SK-N-SH (cell line): ENCODE data around the gene DSG4. TPM values are rescaled to one million over a fixed set of nuclear protein-coding genes. Genes with fewer than 3 reads are reported as not detected.

ENCODE experiments used
- CTCF ChIA-PET: fragments of 300-600, 350-600 bp; formaldehyde crosslinking; extraction: SDS; loops from one replicate; lab custom pipeline; 2021; lab: Yijun Ruan, JAX
- POLR2A ChIA-PET: fragments of 350-600 bp; sonication (Branson Sonifier 250); formaldehyde crosslinking; extraction: SDS; loops from one replicate; lab custom pipeline; 2020; ENCODE audit warnings: antibody characterized with exemption, inconsistent platforms; lab: Yijun Ruan, JAX
- DNase-seq: peaks from one replicate; pipeline ENCODE4 v3.0.0; 2012
- H2AFZ ChIP-seq: fragments of 200-600 bp; sonication (generic); 2 replicates; pipeline ENCODE4 v1.8.1; 2016; ENCODE audit warnings: antibody characterized with exemption, mild to moderate bottlenecking, low read depth
- H3F3A ChIP-seq: fragments of 200-600 bp; sonication (generic); replicated peaks from 2 replicates; pipeline ENCODE3; 2016; ENCODE audit warnings: antibody characterized with exemption, mild to moderate bottlenecking; ENCODE audit not compliant: insufficient read depth
- H3K27ac ChIP-seq, 2 experiments: fragments of 200-500 bp in 1 of 2; fragments of 200-600 bp in 1 of 2; sonication (Bioruptor generic) in 1 of 2; sonication (generic), shearing (Covaris generic) in 1 of 2; 2 replicates each; pipeline versions ENCODE4 v1.5.1 to v1.6.1; 2014 to 2016; ENCODE audit warnings: low read depth in 2 of 2, inconsistent platforms in 1 of 2, low read length in 1 of 2, mild to moderate bottlenecking in 1 of 2, mixed read lengths in 1 of 2
- H3K27me3 ChIP-seq: fragments of 200-600 bp; sonication (generic), shearing (Covaris generic); 2 replicates; pipeline ENCODE4 v1.6.1; 2016; ENCODE audit warnings: mixed run types; ENCODE audit not compliant: insufficient read depth
- H3K36me3 ChIP-seq, 2 experiments: fragments of 200-500 bp in 1 of 2; fragments of 200-600 bp in 1 of 2; sonication (Bioruptor generic) in 1 of 2; sonication (generic) in 1 of 2; replicated peaks in 1 of 2; 2 replicates each; pipeline versions ENCODE3 to v1.5.1; 2014 to 2016; ENCODE audit warnings: low read length in 1 of 2, mild to moderate bottlenecking in 1 of 2; ENCODE audit not compliant: insufficient read depth in 2 of 2, control insufficient read depth in 1 of 2
- H3K4me1 ChIP-seq, 2 experiments: fragments of 200-500 bp in 1 of 2; fragments of 200-600 bp in 1 of 2; sonication (Bioruptor generic) in 1 of 2; sonication (generic), shearing (Covaris generic) in 1 of 2; 2 replicates each; pipeline versions ENCODE4 v1.5.1 to v1.6.1; 2014 to 2016; ENCODE audit warnings: low read depth in 1 of 2, low read length in 1 of 2, mixed run types in 1 of 2; ENCODE audit not compliant: insufficient read depth in 2 of 2, control insufficient read depth in 1 of 2
- H3K4me2 ChIP-seq: fragments of 200-600 bp; sonication (generic), shearing (Covaris generic); 2 replicates; pipeline ENCODE4 v1.6.1; 2017; ENCODE audit warnings: mixed run types
- H3K4me3 ChIP-seq, 2 experiments: fragments of 200-500 bp in 1 of 2; fragments of 200-600 bp in 1 of 2; sonication (Bioruptor generic) in 1 of 2; sonication (generic), shearing (Covaris generic) in 1 of 2; 2 replicates each; pipeline versions ENCODE4 v1.5.1 to v1.8.1; 2014 to 2016; ENCODE audit warnings: low read depth in 2 of 2, inconsistent platforms in 1 of 2, low read length in 1 of 2, mild to moderate bottlenecking in 1 of 2, mixed read lengths in 1 of 2, moderate library complexity in 1 of 2
- H3K79me2 ChIP-seq: fragments of 200-600 bp; sonication (generic); 2 replicates; pipeline ENCODE4 v1.8.1; 2017; ENCODE audit warnings: mild to moderate bottlenecking; ENCODE audit not compliant: insufficient read depth
- H3K9ac ChIP-seq: fragments of 200-600 bp; sonication (generic); 2 replicates; pipeline ENCODE4 v1.6.1; 2017; ENCODE audit warnings: mixed run types
- H3K9me2 ChIP-seq: fragments of 200-600 bp; sonication (generic); 2 replicates; pipeline ENCODE4 v1.6.1; 2017; ENCODE audit warnings: mixed run types
- H3K9me3 ChIP-seq: fragments of 200-600 bp; sonication (generic); 2 replicates; pipeline ENCODE4 v1.6.1; 2017; ENCODE audit warnings: mixed run types, mild to moderate bottlenecking, moderate library complexity
- H4K20me1 ChIP-seq: fragments of 200-600 bp; sonication (generic); 2 replicates; pipeline ENCODE4 v1.6.1; 2017; ENCODE audit warnings: mild to moderate bottlenecking, mixed run types; ENCODE audit not compliant: insufficient read depth
- CHD2 ChIP-seq: fragments of 150-350 bp; IDR thresholded peaks from 2 replicates; pipeline ENCODE4 v1.6.1; 2018; ENCODE audit warnings: low read length; ENCODE audit not compliant: partially characterized antibody
- ELF1 ChIP-seq: IDR thresholded peaks from 2 replicates; pipeline ENCODE4 v1.4.0; 2012
- EP300 ChIP-seq, 2 experiments: IDR thresholded peaks; 2 replicates each; pipeline versions ENCODE4 v1.4.0 to v1.6.1; 2012; ENCODE audit warnings: borderline replicate concordance in 1 of 2, low read depth in 1 of 2, low read length in 1 of 2
- EZH2phosphoT487 ChIP-seq: fragments of 200-600 bp; sonication (generic); IDR thresholded peaks from 2 replicates; pipeline ENCODE4 v1.6.1; 2017; ENCODE audit warnings: low read depth, mixed run types, mild to moderate bottlenecking, antibody characterized with exemption, moderate library complexity, borderline replicate concordance
- FOSL2 ChIP-seq: IDR thresholded peaks from 2 replicates; pipeline ENCODE4 v1.4.0; 2012; ENCODE audit warnings: low read depth, mild to moderate bottlenecking, moderate library complexity, borderline replicate concordance
- FOXJ3 ChIP-seq: sonication (generic); formaldehyde crosslinking; IDR thresholded peaks from 2 replicates; pipeline ENCODE4 v1.5.1; 2020; ENCODE audit warnings: mild to moderate bottlenecking, missing genetic modification reagents
- GABPA ChIP-seq: IDR thresholded peaks from 2 replicates; pipeline ENCODE4 v1.4.0; 2012; ENCODE audit warnings: low read depth, mild to moderate bottlenecking
- JUND ChIP-seq: IDR thresholded peaks from 2 replicates; pipeline ENCODE4 v1.4.0; 2012
- MEF2A ChIP-seq: IDR thresholded peaks from 2 replicates; pipeline ENCODE4 v1.4.0; 2012; ENCODE audit warnings: low read depth, borderline replicate concordance
- NRF1 ChIP-seq: IDR thresholded peaks from 2 replicates; pipeline ENCODE4 v1.6.1; 2012; ENCODE audit warnings: low read depth, mild to moderate bottlenecking, low read length
- RAD21 ChIP-seq: IDR thresholded peaks from 2 replicates; pipeline ENCODE4 v1.6.1; 2012; ENCODE audit warnings: mild to moderate bottlenecking, low read length
- RCOR1 ChIP-seq: fragments of 150-350 bp; IDR thresholded peaks from 2 replicates; pipeline ENCODE4 v1.6.1; 2017; ENCODE audit warnings: antibody characterized with exemption, low read length
- RFX5 ChIP-seq: IDR thresholded peaks from 2 replicates; pipeline ENCODE4 v1.6.1; 2012; ENCODE audit warnings: mild to moderate bottlenecking, improper control_type of control experiment, low read length
- RXRA ChIP-seq: IDR thresholded peaks from 2 replicates; pipeline ENCODE4 v1.4.0; 2012; ENCODE audit warnings: low read depth, mild to moderate bottlenecking, borderline replicate concordance
- SIN3A ChIP-seq: IDR thresholded peaks from 2 replicates; pipeline ENCODE4 v1.6.1; 2012; ENCODE audit warnings: low read depth, mild to moderate bottlenecking, low read length, moderate library complexity, borderline replicate concordance
- SMC3 ChIP-seq: IDR thresholded peaks from 2 replicates; pipeline ENCODE4 v1.6.1; 2012; ENCODE audit warnings: low read depth, low read length, improper control_type of control experiment
- TAF1 ChIP-seq: IDR thresholded peaks from 2 replicates; pipeline ENCODE4 v1.6.1; 2012; ENCODE audit warnings: low read depth, mild to moderate bottlenecking, low read length, moderate library complexity, borderline replicate concordance
- TCF12 ChIP-seq: IDR thresholded peaks from 2 replicates; pipeline ENCODE4 v1.4.0; 2012
- YY1 ChIP-seq: IDR thresholded peaks from 2 replicates; pipeline ENCODE4 v1.4.0; 2012; ENCODE audit warnings: low read depth, mild to moderate bottlenecking
- WGBS: methylation state at CpG from one replicate; pipeline ENCODE4 v1.1.6; 2017; ENCODE audit warnings: low lambda C conversion rate; 5-methylcytosine and 5-hydroxymethylcytosine counted together
- polyA plus RNA-seq, 3 experiments: library from polyadenylated mRNA; depleted of rRNA; stranded (reverse); fragments of >200 nt; gene quantifications; 2 replicates each; pipeline ENCODE4 v1.2.3, GENCODE V29; 2012
- TF ChIP-seq, protein P1 (sequence below): fragments of 150-350 bp; IDR thresholded peaks from 2 replicates; pipeline ENCODE4 v1.6.1; 2017; ENCODE audit warnings: antibody characterized with exemption, low read length, low read depth, borderline replicate concordance
- TF ChIP-seq, protein P2 (sequence below): IDR thresholded peaks from 2 replicates; pipeline ENCODE4 v1.4.0; 2012; ENCODE audit warnings: low read depth
- TF ChIP-seq, protein P3 (sequence below): fragments of 200-600 bp; sonication (generic); IDR thresholded peaks from 2 replicates; pipeline ENCODE4 v1.6.1; 2017; ENCODE audit warnings: antibody characterized with exemption, mild to moderate bottlenecking, moderate library complexity
- TF ChIP-seq, protein P4 (sequence below): IDR thresholded peaks from 2 replicates; pipeline ENCODE4 v1.4.0; 2012; ENCODE audit warnings: low read depth, borderline replicate concordance
- TF ChIP-seq, protein P5 (sequence below): IDR thresholded peaks from 2 replicates; pipeline ENCODE4; 2012

The DSG4 gene
- polyA plus RNA-seq, 1 of the 3 experiments (the other 2 are of a cell fraction) = not detected

DNA sequence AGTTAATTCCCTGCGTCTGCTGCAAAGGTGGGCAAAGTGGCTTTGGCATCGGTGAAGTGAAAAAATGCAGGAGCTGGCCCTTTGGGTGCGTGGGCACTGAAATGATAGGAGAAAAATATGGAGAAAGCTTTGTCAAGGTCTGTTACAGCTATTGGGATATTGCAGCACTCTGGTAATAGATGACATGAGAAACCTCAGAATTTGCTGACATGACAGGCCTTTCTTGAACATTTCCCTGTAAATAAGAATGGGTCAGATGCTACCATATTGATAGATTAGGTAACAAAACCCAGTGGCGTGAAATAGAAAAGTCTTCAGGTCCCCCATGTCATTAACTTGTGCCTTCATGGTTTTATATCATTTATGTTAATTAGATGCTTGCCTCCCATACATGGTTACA is 12.4 kb upstream of the DSG4 start:
- CTCF ChIA-PET = no interaction called here
- Histone ChIP-seq H3K9ac (no peak overlapping the region), H3K9me2 (no peaks in the 10 kb centered on the region), H3K27ac (no peak overlapping the region), H4K20me1 (no peaks in the 10 kb centered on the region), H3K9me3 (no peaks in the 10 kb centered on the region), H3K36me3 (no peaks in the 10 kb centered on the region), H3K79me2 (no peaks in the 10 kb centered on the region), H3F3A (no peaks in the 10 kb centered on the region), H3K4me1 (no peaks in the 10 kb centered on the region), H3K4me3 (no peak overlapping the region), H3K4me2 (no peak overlapping the region), H3K27me3 (no peaks in the 10 kb centered on the region; the same call in 1 of the 2 replicates), H2AFZ (no peak overlapping the region)
- no peak for DNase-seq
- WGBS = 14% methylated on average over 4 of the region's 4 CpGs
- TF ChIP-seq MEF2A (no peak), TCF12 (no peak), EP300 (IDR thresholded peaks at IDR 0.05; ENCODE audit: borderline replicate concordance in 1 of 2, low read depth in 1 of 2, low read length in 1 of 2) (no peak), EZH2phosphoT487 (no peak), FOXJ3 (no peak), RAD21 (no peak), CHD2 (no peak), NRF1 (no peak), SMC3 (no peak), SIN3A (no peak), YY1 (no peak), FOSL2 (no peak), JUND (no peak), RCOR1 (no peak), GABPA (no peak), RFX5 (no peak)
- TF ChIP-seq, protein P1, sequence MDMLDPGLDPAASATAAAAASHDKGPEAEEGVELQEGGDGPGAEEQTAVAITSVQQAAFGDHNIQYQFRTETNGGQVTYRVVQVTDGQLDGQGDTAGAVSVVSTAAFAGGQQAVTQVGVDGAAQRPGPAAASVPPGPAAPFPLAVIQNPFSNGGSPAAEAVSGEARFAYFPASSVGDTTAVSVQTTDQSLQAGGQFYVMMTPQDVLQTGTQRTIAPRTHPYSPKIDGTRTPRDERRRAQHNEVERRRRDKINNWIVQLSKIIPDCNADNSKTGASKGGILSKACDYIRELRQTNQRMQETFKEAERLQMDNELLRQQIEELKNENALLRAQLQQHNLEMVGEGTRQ = no peak
- TF ChIP-seq, protein P2, sequence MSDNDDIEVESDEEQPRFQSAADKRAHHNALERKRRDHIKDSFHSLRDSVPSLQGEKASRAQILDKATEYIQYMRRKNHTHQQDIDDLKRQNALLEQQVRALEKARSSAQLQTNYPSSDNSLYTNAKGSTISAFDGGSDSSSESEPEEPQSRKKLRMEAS = no peak
- TF ChIP-seq, protein P3, sequence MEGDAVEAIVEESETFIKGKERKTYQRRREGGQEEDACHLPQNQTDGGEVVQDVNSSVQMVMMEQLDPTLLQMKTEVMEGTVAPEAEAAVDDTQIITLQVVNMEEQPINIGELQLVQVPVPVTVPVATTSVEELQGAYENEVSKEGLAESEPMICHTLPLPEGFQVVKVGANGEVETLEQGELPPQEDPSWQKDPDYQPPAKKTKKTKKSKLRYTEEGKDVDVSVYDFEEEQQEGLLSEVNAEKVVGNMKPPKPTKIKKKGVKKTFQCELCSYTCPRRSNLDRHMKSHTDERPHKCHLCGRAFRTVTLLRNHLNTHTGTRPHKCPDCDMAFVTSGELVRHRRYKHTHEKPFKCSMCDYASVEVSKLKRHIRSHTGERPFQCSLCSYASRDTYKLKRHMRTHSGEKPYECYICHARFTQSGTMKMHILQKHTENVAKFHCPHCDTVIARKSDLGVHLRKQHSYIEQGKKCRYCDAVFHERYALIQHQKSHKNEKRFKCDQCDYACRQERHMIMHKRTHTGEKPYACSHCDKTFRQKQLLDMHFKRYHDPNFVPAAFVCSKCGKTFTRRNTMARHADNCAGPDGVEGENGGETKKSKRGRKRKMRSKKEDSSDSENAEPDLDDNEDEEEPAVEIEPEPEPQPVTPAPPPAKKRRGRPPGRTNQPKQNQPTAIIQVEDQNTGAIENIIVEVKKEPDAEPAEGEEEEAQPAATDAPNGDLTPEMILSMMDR = no peak
- POLR2A ChIA-PET = no interaction called here

DNA sequence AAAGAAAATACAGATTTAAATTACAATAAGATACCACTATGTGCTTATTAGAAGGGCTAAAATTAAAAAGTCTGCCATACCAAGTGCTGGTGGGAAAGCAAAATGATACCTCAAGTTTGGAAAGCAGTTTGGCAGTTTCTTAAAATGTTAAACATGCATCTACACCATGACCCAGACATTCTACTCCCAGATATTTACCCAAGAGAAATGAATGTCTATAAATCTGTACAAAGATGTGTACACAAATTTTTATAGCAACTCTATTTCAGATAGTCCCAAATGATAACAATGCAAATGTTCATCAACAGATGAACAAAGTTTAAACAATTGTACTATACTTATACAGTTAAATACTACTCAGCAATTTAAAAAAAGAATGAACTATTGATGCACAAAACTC is 7.1 kb upstream of the DSG4 start:
- ChIA-PET POLR2A (no interaction called here), CTCF (no interaction called here)
- Histone ChIP-seq H3K4me3 (no peak overlapping the region), H3K79me2 (no peaks in the 10 kb centered on the region), H3F3A (no peaks in the 10 kb centered on the region), H3K9me2 (no peaks in the 10 kb centered on the region), H3K4me2 (no peak overlapping the region), H4K20me1 (no peaks in the 10 kb centered on the region), H3K4me1 (no peaks in the 10 kb centered on the region), H3K27me3 (no peaks in the 10 kb centered on the region; the same call in none of the 2 replicates), H3K27ac (no peak overlapping the region), H3K9me3 (no peaks in the 10 kb centered on the region), H3K9ac (no peak overlapping the region), H3K36me3 (no peaks in the 10 kb centered on the region), H2AFZ (no peak overlapping the region)
- DNase-seq = no peak
- TF ChIP-seq RXRA = no peak
- TF ChIP-seq, protein P1 = no peak
- TF ChIP-seq TAF1 = no peak
- TF ChIP-seq JUND = no peak
- TF ChIP-seq FOXJ3 = no peak
- TF ChIP-seq, protein P4, sequence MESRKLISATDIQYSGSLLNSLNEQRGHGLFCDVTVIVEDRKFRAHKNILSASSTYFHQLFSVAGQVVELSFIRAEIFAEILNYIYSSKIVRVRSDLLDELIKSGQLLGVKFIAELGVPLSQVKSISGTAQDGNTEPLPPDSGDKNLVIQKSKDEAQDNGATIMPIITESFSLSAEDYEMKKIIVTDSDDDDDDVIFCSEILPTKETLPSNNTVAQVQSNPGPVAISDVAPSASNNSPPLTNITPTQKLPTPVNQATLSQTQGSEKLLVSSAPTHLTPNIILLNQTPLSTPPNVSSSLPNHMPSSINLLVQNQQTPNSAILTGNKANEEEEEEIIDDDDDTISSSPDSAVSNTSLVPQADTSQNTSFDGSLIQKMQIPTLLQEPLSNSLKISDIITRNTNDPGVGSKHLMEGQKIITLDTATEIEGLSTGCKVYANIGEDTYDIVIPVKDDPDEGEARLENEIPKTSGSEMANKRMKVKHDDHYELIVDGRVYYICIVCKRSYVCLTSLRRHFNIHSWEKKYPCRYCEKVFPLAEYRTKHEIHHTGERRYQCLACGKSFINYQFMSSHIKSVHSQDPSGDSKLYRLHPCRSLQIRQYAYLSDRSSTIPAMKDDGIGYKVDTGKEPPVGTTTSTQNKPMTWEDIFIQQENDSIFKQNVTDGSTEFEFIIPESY = no peak
- no peak for TF ChIP-seq SIN3A
- TF ChIP-seq ELF1 = no peak
- TF ChIP-seq, protein P2 = no peak
- no peak for TF ChIP-seq EZH2phosphoT487
- TF ChIP-seq, protein P5, sequence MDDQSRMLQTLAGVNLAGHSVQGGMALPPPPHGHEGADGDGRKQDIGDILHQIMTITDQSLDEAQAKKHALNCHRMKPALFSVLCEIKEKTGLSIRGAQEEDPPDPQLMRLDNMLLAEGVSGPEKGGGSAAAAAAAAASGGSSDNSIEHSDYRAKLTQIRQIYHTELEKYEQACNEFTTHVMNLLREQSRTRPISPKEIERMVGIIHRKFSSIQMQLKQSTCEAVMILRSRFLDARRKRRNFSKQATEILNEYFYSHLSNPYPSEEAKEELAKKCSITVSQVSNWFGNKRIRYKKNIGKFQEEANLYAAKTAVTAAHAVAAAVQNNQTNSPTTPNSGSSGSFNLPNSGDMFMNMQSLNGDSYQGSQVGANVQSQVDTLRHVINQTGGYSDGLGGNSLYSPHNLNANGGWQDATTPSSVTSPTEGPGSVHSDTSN = no peak
